ENCODE data around the gene PARP11.

Gene PARP11

DNA sequence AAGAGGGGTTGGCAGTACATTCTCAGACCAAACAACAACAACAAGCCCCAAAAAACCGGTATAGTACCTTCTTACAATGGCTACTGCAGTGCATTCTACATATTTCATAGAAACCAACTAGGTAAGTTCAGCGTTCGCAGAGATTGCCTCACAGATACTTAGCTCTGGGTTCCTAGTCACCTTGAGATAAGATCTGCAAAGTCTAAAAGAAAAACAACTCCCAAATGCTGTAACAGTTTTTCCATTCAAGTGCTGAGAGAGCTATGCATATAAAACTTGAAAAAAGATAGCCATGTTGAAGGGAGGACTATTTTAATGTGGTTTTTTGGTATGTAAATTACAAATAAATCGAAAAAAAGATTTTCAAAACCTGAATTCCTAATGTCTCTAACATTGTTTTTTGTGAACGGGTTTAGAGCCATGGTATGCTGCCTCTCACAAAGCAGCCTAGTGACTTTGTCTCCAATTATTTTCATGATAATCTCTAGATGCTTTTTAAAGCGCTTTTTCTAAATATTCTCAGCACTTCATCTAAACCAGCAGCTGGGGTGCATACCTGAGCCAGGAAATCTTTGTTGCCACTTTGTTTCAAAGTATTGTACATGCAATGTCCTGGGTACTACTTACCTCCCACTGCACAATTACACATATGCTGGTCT is 63.7 kb downstream of the PARP11 start:
- TF ChIP-seq, protein P1, sequence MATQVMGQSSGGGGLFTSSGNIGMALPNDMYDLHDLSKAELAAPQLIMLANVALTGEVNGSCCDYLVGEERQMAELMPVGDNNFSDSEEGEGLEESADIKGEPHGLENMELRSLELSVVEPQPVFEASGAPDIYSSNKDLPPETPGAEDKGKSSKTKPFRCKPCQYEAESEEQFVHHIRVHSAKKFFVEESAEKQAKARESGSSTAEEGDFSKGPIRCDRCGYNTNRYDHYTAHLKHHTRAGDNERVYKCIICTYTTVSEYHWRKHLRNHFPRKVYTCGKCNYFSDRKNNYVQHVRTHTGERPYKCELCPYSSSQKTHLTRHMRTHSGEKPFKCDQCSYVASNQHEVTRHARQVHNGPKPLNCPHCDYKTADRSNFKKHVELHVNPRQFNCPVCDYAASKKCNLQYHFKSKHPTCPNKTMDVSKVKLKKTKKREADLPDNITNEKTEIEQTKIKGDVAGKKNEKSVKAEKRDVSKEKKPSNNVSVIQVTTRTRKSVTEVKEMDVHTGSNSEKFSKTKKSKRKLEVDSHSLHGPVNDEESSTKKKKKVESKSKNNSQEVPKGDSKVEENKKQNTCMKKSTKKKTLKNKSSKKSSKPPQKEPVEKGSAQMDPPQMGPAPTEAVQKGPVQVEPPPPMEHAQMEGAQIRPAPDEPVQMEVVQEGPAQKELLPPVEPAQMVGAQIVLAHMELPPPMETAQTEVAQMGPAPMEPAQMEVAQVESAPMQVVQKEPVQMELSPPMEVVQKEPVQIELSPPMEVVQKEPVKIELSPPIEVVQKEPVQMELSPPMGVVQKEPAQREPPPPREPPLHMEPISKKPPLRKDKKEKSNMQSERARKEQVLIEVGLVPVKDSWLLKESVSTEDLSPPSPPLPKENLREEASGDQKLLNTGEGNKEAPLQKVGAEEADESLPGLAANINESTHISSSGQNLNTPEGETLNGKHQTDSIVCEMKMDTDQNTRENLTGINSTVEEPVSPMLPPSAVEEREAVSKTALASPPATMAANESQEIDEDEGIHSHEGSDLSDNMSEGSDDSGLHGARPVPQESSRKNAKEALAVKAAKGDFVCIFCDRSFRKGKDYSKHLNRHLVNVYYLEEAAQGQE (IDR thresholded peaks at IDR 0.05; ENCODE audit: insufficient read depth in 1 of 2, low read depth in 2 of 2, low read length in 2 of 2): no peak
- TF ChIP-seq SIN3A (IDR thresholded peaks at IDR 0.05; ENCODE audit: borderline replicate concordance, insufficient read depth, low read length): no peak
- no peak for TF ChIP-seq TAF1 (IDR thresholded peaks at IDR 0.05; ENCODE audit: borderline replicate concordance, insufficient read depth, low read length)
- TF ChIP-seq POLR2AphosphoS5 (IDR thresholded peaks at IDR 0.05; ENCODE audit: low read depth, low read length): no peak
- no peak for TF ChIP-seq FOXP2 (optimal IDR thresholded peaks at IDR 0.05; ENCODE audit: borderline replicate concordance, extremely low read depth, extremely low read length, insufficient read depth)

DNA sequence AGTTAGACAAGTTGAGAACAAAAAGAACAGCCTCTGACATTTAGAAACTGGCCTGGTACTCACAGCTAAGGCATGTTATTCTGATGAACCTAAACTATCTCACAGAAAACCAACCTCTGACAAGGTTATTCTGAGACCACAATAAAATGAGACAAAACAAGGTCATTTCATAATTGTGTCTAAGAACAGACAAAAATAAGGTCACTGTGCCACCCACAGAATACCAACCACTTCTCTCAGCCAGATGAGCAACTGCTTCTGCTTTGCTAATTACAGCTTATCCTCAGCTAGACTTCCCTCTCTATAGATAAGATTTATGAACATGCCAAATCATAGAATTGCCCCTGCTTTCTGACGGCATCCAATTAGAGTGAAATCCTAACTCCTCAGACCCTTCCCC is 68.1 kb downstream of the PARP11 start:
- TF ChIP-seq, protein P1 (IDR thresholded peaks at IDR 0.05; ENCODE audit: insufficient read depth in 1 of 2, low read depth in 2 of 2, low read length in 2 of 2): no peak
- no peak for TF ChIP-seq TAF1 (IDR thresholded peaks at IDR 0.05; ENCODE audit: borderline replicate concordance, insufficient read depth, low read length)
- TF ChIP-seq POLR2AphosphoS5 (IDR thresholded peaks at IDR 0.05; ENCODE audit: low read depth, low read length): no peak
- TF ChIP-seq SIN3A (IDR thresholded peaks at IDR 0.05; ENCODE audit: borderline replicate concordance, insufficient read depth, low read length): no peak
- no peak for TF ChIP-seq FOXP2 (optimal IDR thresholded peaks at IDR 0.05; ENCODE audit: borderline replicate concordance, extremely low read depth, extremely low read length, insufficient read depth)

DNA sequence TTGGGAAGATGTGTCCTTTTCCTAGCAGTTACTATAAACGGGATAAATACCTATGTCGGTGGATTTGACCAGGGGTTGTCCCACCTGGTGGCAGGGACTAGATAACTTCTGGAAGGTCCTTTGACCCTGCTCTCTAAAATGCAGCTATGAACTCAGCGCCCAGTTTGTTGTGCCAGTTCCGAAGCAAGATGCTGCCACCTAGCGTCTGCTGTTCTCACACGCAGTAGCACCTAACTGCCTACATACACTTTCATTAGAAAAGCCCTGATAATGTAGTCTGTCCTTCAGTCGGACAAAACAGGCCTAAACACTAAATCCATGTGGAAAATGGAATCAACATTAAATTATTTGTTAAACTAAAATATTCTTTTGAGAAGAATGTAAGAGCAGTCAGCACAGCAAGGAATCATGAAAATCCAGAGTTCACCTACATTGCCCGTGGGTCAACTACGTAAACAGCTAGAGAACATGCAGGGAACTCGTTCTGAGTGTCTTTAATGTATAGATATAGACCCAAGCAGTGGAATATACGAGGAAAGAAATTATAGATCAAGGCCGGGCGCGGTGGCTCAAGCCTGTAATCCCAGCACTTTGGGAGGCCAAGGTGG is 69.2 kb downstream of the PARP11 start:
- TF ChIP-seq TAF1 (IDR thresholded peaks at IDR 0.05; ENCODE audit: borderline replicate concordance, insufficient read depth, low read length) (no peak), SIN3A (IDR thresholded peaks at IDR 0.05; ENCODE audit: borderline replicate concordance, insufficient read depth, low read length) (no peak), POLR2AphosphoS5 (IDR thresholded peaks at IDR 0.05; ENCODE audit: low read depth, low read length) (no peak), FOXP2 (optimal IDR thresholded peaks at IDR 0.05; ENCODE audit: borderline replicate concordance, extremely low read depth, extremely low read length, insufficient read depth) (no peak)
- TF ChIP-seq, protein P1 (IDR thresholded peaks at IDR 0.05; ENCODE audit: insufficient read depth in 1 of 2, low read depth in 2 of 2, low read length in 2 of 2): no peak

DNA sequence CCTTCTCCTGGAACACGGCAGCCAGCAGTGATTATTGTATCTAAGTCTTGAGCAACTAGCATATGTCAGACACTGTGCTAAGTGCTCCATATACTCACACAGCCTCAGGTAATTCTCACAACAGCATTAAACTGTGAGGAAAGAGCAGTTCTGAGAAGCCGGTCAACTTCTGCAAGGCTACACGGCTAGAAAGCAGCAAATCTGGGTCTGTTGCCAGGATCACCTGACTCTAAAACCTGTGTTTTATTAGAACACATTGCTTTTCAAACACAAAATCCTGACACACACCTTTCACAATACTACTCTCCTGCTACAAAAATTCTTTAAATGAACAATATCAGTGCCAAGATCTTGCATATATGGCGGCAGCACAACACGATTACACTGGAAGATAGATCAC is 70.5 kb downstream of the PARP11 start:
- no peak for TF ChIP-seq FOXP2 (optimal IDR thresholded peaks at IDR 0.05; ENCODE audit: borderline replicate concordance, extremely low read depth, extremely low read length, insufficient read depth)
- TF ChIP-seq POLR2AphosphoS5 (IDR thresholded peaks at IDR 0.05; ENCODE audit: low read depth, low read length): no peak
- TF ChIP-seq SIN3A (IDR thresholded peaks at IDR 0.05; ENCODE audit: borderline replicate concordance, insufficient read depth, low read length): no peak
- TF ChIP-seq, protein P1 (IDR thresholded peaks at IDR 0.05; ENCODE audit: insufficient read depth in 1 of 2, low read depth in 2 of 2, low read length in 2 of 2): no peak
- no peak for TF ChIP-seq TAF1 (IDR thresholded peaks at IDR 0.05; ENCODE audit: borderline replicate concordance, insufficient read depth, low read length)
